Prostate gland (tissue), 2 donors: ENCODE data around the gene G6PC3. TPM values are rescaled to one million over a fixed set of nuclear protein-coding genes. Genes with fewer than 3 reads are reported as not detected.
A peak's percentile ranks its signal among the peaks of the same experiment; 100 is the strongest.

Source experiments
- DNase-seq: peaks from one replicate; pipeline ENCODE4 v3.0.0-alpha.2; 2019; ENCODE audit warnings: low spot score
- H3K27ac ChIP-seq, 2 donors: fragments of 200-600 bp; sonication (generic); 2 replicates each; pipeline ENCODE4 v1.5.1; 2017 to 2019
- H3K27me3 ChIP-seq: fragments of 200-600 bp; sonication (generic); replicated peaks from 2 replicates; pipeline ENCODE4 v1.5.1; 2019; ENCODE audit not compliant: insufficient read depth
- H3K36me3 ChIP-seq, 2 donors: fragments of 200-600 bp; sonication (generic); 1 replicate in 1 of 2; 2 replicates in 1 of 2; pipeline versions ENCODE4 v1.5.1 to v1.8.1; 2017 to 2019
- H3K4me1 ChIP-seq: fragments of 200-600 bp; sonication (generic); replicated peaks from 2 replicates; pipeline ENCODE4 v1.5.1; 2019
- H3K4me3 ChIP-seq, 2 donors: fragments of 200-600 bp; sonication (generic); 2 replicates each; pipeline ENCODE4 v1.5.1; 2017 to 2019
- H3K9me3 ChIP-seq: fragments of 200-600 bp; sonication (generic); 2 replicates; pipeline ENCODE4 v1.5.1; 2017
- CTCF ChIP-seq, 4 experiments: fragments of 200-600 bp in 2 of 4; fragments of 450-650 bp in 2 of 4; sonication (generic) in 2 of 4; IDR thresholded peaks; 1 replicate in 3 of 4; 2 replicates in 1 of 4; pipeline ENCODE4 v1.5.1; 2016 to 2019; ENCODE audit warnings: antibody characterized with exemption in 4 of 4, mild to moderate bottlenecking in 2 of 4, moderate library complexity in 2 of 4
- POLR2A ChIP-seq: fragments of 450-650 bp; IDR thresholded peaks from one replicate; pipeline ENCODE4 v1.6.1; 2016; ENCODE audit warnings: antibody characterized with exemption, mild to moderate bottlenecking
- POLR2AphosphoS5 ChIP-seq: sonication (generic); formaldehyde crosslinking; IDR thresholded peaks from one replicate; pipeline ENCODE4 v1.6.1; 2017; ENCODE audit warnings: antibody characterized with exemption
- WGBS: methylation state at CpG from one replicate; pipeline ENCODE4 v1.1.5; 2018; 5-methylcytosine and 5-hydroxymethylcytosine counted together
- intact Hi-C: fragments of 100-400 bp; cut with DNase I; formaldehyde crosslinking; loops from one replicate; pipeline ENCODE4 v1.14.2; 2022
- total RNA-seq, 2 donors: library from RNA; depleted of rRNA; stranded (reverse); fragments of >200 nt; gene quantifications; one replicate each; pipeline ENCODE4 v1.1.0, GENCODE V29; 2016

Gene G6PC3
- total RNA-seq, 2 donors from 2014 or later = 68.9 to 84.8 TPM

- H3K9me3 ChIP-seq = no peaks in the 10 kb centered on the region
- TF ChIP-seq CTCF (IDR thresholded peaks at IDR 0.05) (no peak), POLR2A (no peak), POLR2AphosphoS5 (no peak)
- H3K27ac ChIP-seq = no peak overlapping the region
- no peaks in the 10 kb centered on the region for H3K27me3 ChIP-seq
- no peaks in the 10 kb centered on the region for H3K36me3 ChIP-seq
- WGBS = 86% methylated on average over 1 of the region's 1 CpG
- DNase-seq = no peak
- intact Hi-C loops = loop anchor here (10.0 kb wide), 1 partner anchor 169 kb away; the partner anchor contains the start of gene PPY
- peaks cover 27% of the 10 kb centered on the region for H3K4me1 ChIP-seq
- no peak overlapping the region for H3K4me3 ChIP-seq
Observed at GRCh38 chr17:44113382-44113781, 42.8 kb downstream of the G6PC3 start.

GRCh38 chr17:44113868-44114840 lies 43.6 kb downstream of the G6PC3 start:
- Histone ChIP-seq H3K4me1 (peaks cover 23% of the 10 kb centered on the region), H3K9me3 (no peaks in the 10 kb centered on the region), H3K4me3 (no peak overlapping the region), H3K36me3 (no peaks in the 10 kb centered on the region), H3K27me3 (no peaks in the 10 kb centered on the region), H3K27ac (no peak overlapping the region)
- TF ChIP-seq CTCF (IDR thresholded peaks at IDR 0.05) = no peak
- no peak for TF ChIP-seq POLR2AphosphoS5
- TF ChIP-seq POLR2A = no peak
- intact Hi-C loops = loop anchor here (10.0 kb wide), 1 partner anchor 169 kb away; the partner anchor contains the start of gene PPY
- WGBS = 86% methylated on average over 9 of the region's 9 CpGs
- DNase-seq = no peak

- H3K36me3 ChIP-seq = no peaks in the 10 kb centered on the region
- no peak for DNase-seq
- H3K4me1 ChIP-seq = peaks cover 13% of the 10 kb centered on the region
- H3K27me3 ChIP-seq = no peaks in the 10 kb centered on the region
- intact Hi-C loops = loop anchor here (10.0 kb wide), 1 partner anchor 171 kb away; the partner anchor contains the start of gene PPY
- 47% methylated on average over 11 of the region's 11 CpGs for WGBS
- no peak overlapping the region for H3K4me3 ChIP-seq
- H3K27ac ChIP-seq = no peak overlapping the region
- no peak for TF ChIP-seq POLR2A
- TF ChIP-seq CTCF (IDR thresholded peaks at IDR 0.05) = peak in 3 of 4 experiments; percentile 44 to 62 (median 59)
- no peak for TF ChIP-seq POLR2AphosphoS5
- no peaks in the 10 kb centered on the region for H3K9me3 ChIP-seq
Observed at GRCh38 chr17:44115585-44116415, 45.3 kb downstream of the G6PC3 start.

GRCh38 chr17:44117351-44117750 lies 46.8 kb downstream of the G6PC3 start:
- Histone ChIP-seq H3K36me3 (no peaks in the 10 kb centered on the region), H3K27ac (no peak overlapping the region), H3K9me3 (no peaks in the 10 kb centered on the region), H3K4me1 (peaks cover 2% of the 10 kb centered on the region), H3K27me3 (no peaks in the 10 kb centered on the region), H3K4me3 (no peak overlapping the region)
- WGBS = 81% methylated on average over 18 of the region's 18 CpGs
- TF ChIP-seq POLR2A (no peak), CTCF (IDR thresholded peaks at IDR 0.05) (no peak), POLR2AphosphoS5 (no peak)
- no peak for DNase-seq
- intact Hi-C loops = loop anchor here (10.0 kb wide), 1 partner anchor 173 kb away; the partner anchor contains the start of gene PPY
